DOHH2 (cell line): ENCODE results near the gene CTAGE9.

Experiments used
- H3F3A ChIP-seq: fragments of 200-600 bp; sonication (generic), shearing (Covaris generic); 2 replicates; pipeline ENCODE4 v1.6.0; 2016; ENCODE audit warnings: antibody characterized with exemption, mild to moderate bottlenecking; ENCODE audit not compliant: control insufficient read depth, insufficient read depth
- H3K27ac ChIP-seq: fragments of 200-600 bp; sonication (generic); 2 replicates; pipeline ENCODE4 v1.5.1; 2014; ENCODE audit warnings: low read depth, mild to moderate bottlenecking, low read length, moderate library complexity
- H3K27me3 ChIP-seq: fragments of 200-600 bp; sonication (generic); 2 replicates; pipeline ENCODE4 v1.6.1; 2014; ENCODE audit warnings: mild to moderate bottlenecking, low read length, mixed read lengths; ENCODE audit not compliant: control insufficient read depth
- H3K36me3 ChIP-seq: fragments of 200-600 bp; sonication (generic); 2 replicates; pipeline ENCODE4 v1.6.1; 2014; ENCODE audit warnings: mild to moderate bottlenecking, low read length, moderate library complexity, mixed read lengths; ENCODE audit not compliant: control insufficient read depth
- H3K4me1 ChIP-seq: fragments of 200-600 bp; sonication (generic); 2 replicates; pipeline ENCODE4 v1.6.1; 2014; ENCODE audit warnings: mild to moderate bottlenecking, low read length, mixed read lengths; ENCODE audit not compliant: control insufficient read depth
- H3K4me2 ChIP-seq: fragments of 200-600 bp; sonication (generic); 2 replicates; pipeline ENCODE4 v1.6.0; 2014; ENCODE audit warnings: mild to moderate bottlenecking, low read length, moderate library complexity
- H3K4me3 ChIP-seq: fragments of 200-600 bp; sonication (generic); 2 replicates; pipeline ENCODE4 v1.5.1; 2014; ENCODE audit warnings: mild to moderate bottlenecking, low read length, mixed read lengths
- H3K79me2 ChIP-seq: fragments of 200-600 bp; sonication (generic); 2 replicates; pipeline ENCODE4 v1.6.1; 2014; ENCODE audit warnings: mild to moderate bottlenecking, low read length, mixed read lengths; ENCODE audit not compliant: control insufficient read depth
- H3K9me2 ChIP-seq: fragments of 200-600 bp; sonication (generic); replicated peaks from 2 replicates; pipeline ENCODE4 v1.6.1; 2014; ENCODE audit warnings: mild to moderate bottlenecking, low read length, mixed read lengths; ENCODE audit not compliant: control insufficient read depth
- H3K9me3 ChIP-seq: fragments of 200-600 bp; sonication (generic); 2 replicates; pipeline ENCODE4 v1.6.1; 2014; ENCODE audit warnings: antibody characterized with exemption, low read length, mixed read lengths; ENCODE audit not compliant: control insufficient read depth, insufficient read depth
- H4K20me1 ChIP-seq: fragments of 200-600 bp; sonication (generic); 2 replicates; pipeline ENCODE4 v1.6.0; 2014; ENCODE audit warnings: low read depth, mild to moderate bottlenecking, antibody characterized with exemption, low read length, moderate library complexity; ENCODE audit not compliant: control insufficient read depth, insufficient read depth
- CTCF ChIP-seq: fragments of 200-600 bp; sonication (generic); IDR thresholded peaks from one replicate; pipeline ENCODE4 v1.5.1; 2014; ENCODE audit warnings: antibody characterized with exemption, mild to moderate bottlenecking, low read depth, low read length; ENCODE audit not compliant: poor library complexity, severe bottlenecking
- EZH2phosphoT487 ChIP-seq: fragments of 200-600 bp; sonication (generic); IDR thresholded peaks from 2 replicates; pipeline ENCODE4 v1.6.1; 2017; ENCODE audit warnings: borderline replicate concordance, mild to moderate bottlenecking, antibody characterized with exemption, low read length, moderate library complexity, mixed read lengths

Gene CTAGE9

GRCh38 chr6:131692589-131692988, 18.2 kb downstream of the CTAGE9 start:
- Histone ChIP-seq H4K20me1 (no peaks in the 10 kb centered on the region), H3K4me1 (peaks cover 60% of the 10 kb centered on the region), H3K4me2 (peak overlapping the region; percentile 85; the same call in 1 of the 2 replicates), H3K9me2 (no peaks in the 10 kb centered on the region), H3K27ac (peak overlapping the region; percentile 96), H3K79me2 (peaks cover 65% of the 10 kb centered on the region), H3K27me3 (no peaks in the 10 kb centered on the region), H3F3A (peaks cover 46% of the 10 kb centered on the region), H3K4me3 (peak overlapping the region; percentile 83), H3K9me3 (no peaks in the 10 kb centered on the region), H3K36me3 (peaks cover 62% of the 10 kb centered on the region)
- TF ChIP-seq CTCF (no peak), EZH2phosphoT487 (no peak)

- Histone ChIP-seq H3K79me2 (peaks cover 59% of the 10 kb centered on the region), H3K4me1 (peaks cover 66% of the 10 kb centered on the region), H3K9me3 (no peaks in the 10 kb centered on the region), H3K9me2 (no peaks in the 10 kb centered on the region), H3K27me3 (no peaks in the 10 kb centered on the region), H3F3A (peaks cover 51% of the 10 kb centered on the region), H4K20me1 (no peaks in the 10 kb centered on the region), H3K36me3 (peaks cover 58% of the 10 kb centered on the region), H3K4me2 (peak overlapping the region; percentile 85), H3K4me3 (peak overlapping the region; percentile 83), H3K27ac (peak overlapping the region; percentile 96)
- TF ChIP-seq EZH2phosphoT487, result no peak
- TF ChIP-seq CTCF, result no peak
These were observed 18.8 kb downstream of the CTAGE9 start for GRCh38 chr6:131692031-131692430.

- Histone ChIP-seq H3K27me3 (no peaks in the 10 kb centered on the region), H3K4me2 (peak overlapping the region; percentile 85), H3K4me1 (peaks cover 86% of the 10 kb centered on the region), H3K27ac (peak overlapping the region; percentile 96), H3F3A (peaks cover 76% of the 10 kb centered on the region), H3K9me2 (no peaks in the 10 kb centered on the region), H4K20me1 (no peaks in the 10 kb centered on the region), H3K36me3 (peaks cover 56% of the 10 kb centered on the region), H3K4me3 (peak overlapping the region; percentile 83), H3K79me2 (peaks cover 26% of the 10 kb centered on the region), H3K9me3 (no peaks in the 10 kb centered on the region)
- TF ChIP-seq CTCF (no peak), EZH2phosphoT487 (no peak)
These were observed 22.5 kb downstream of the CTAGE9 start for GRCh38 chr6:131688286-131688685.

- peak overlapping the region; percentile 85 for H3K4me2 ChIP-seq
- peak overlapping the region; percentile 8; the same call in 1 of the 2 replicates for H3K4me3 ChIP-seq
- peaks cover 96% of the 10 kb centered on the region for H3K4me1 ChIP-seq
- no peaks in the 10 kb centered on the region for H3K27me3 ChIP-seq
- H3K9me3 ChIP-seq, result no peaks in the 10 kb centered on the region
- no peaks in the 10 kb centered on the region for H3K9me2 ChIP-seq
- peaks cover 20% of the 10 kb centered on the region for H3K79me2 ChIP-seq
- no peaks in the 10 kb centered on the region for H4K20me1 ChIP-seq
- H3F3A ChIP-seq, result peaks cover 82% of the 10 kb centered on the region
- H3K36me3 ChIP-seq, result peaks cover 62% of the 10 kb centered on the region
- TF ChIP-seq EZH2phosphoT487 (no peak), CTCF (no peak)
- H3K27ac ChIP-seq, result peak overlapping the region; percentile 96
These were observed 23.8 kb downstream of the CTAGE9 start for GRCh38 chr6:131687022-131687421.
